Measurements from ENCODE around the gene AGFG2. TPM values are rescaled to one million over a fixed set of nuclear protein-coding genes. Genes with fewer than 3 reads are reported as not detected.

The AGFG2 gene
- total RNA-seq, 1 experiment from 2014 or later: 11.2 TPM

GRCh38 chr7:100582650-100583049 lies 43.6 kb downstream of the AGFG2 start:
- Histone ChIP-seq H3K9me3 (ENCODE audit: control insufficient read depth, low read depth, low read length) (no peaks in the 10 kb centered on the region), H3K56ac (ENCODE audit: insufficient read length, low read depth, low read length) (no peak overlapping the region), H2BK120ac (ENCODE audit: low read depth, low read length, poor library complexity, severe bottlenecking) (no peak overlapping the region), H2BK15ac (ENCODE audit: low read depth, low read length) (no peak overlapping the region), H3K4me2 (ENCODE audit: insufficient read depth, insufficient read length, low read length) (no peak overlapping the region), H3K23ac (ENCODE audit: insufficient read length, low read depth, low read length) (no peak overlapping the region), H3K79me1 (ENCODE audit: insufficient read depth, low read depth, low read length, poor library complexity, severe bottlenecking) (no peaks in the 10 kb centered on the region), H2BK5ac (ENCODE audit: insufficient read length, low read length) (no peak overlapping the region), H4K20me1 (ENCODE audit: control insufficient read depth, insufficient read depth, insufficient read length) (no peaks in the 10 kb centered on the region), H3K23me2 (ENCODE audit: insufficient read length, low read depth, low read length, poor library complexity, severe bottlenecking) (peaks cover 8% of the 10 kb centered on the region), H3T11ph (ENCODE audit: low read length) (no peak overlapping the region), H3K9ac (ENCODE audit: extremely low read depth, insufficient read length, low read length) (no peak overlapping the region), H3K27me3 (ENCODE audit: insufficient read depth, low read length) (no peaks in the 10 kb centered on the region), H4K8ac (replicated peaks; ENCODE audit: insufficient read length, low read depth, low read length) (no peak overlapping the region), H2AFZ (ENCODE audit: low read length) (no peak overlapping the region), H3K14ac (ENCODE audit: insufficient read depth, low read length) (no peak overlapping the region), H3K79me2 (ENCODE audit: insufficient read depth, low read length) (no peaks in the 10 kb centered on the region), H4K5ac (ENCODE audit: insufficient read length, low read depth, low read length) (no peak overlapping the region), H3K18ac (ENCODE audit: insufficient read length, low read depth, low read length) (no peak overlapping the region), H2AK5ac (ENCODE audit: insufficient read length, low read length) (no peak overlapping the region), H4K91ac (ENCODE audit: insufficient read length, low read depth, low read length) (no peak overlapping the region), H2BK12ac (ENCODE audit: insufficient read length, low read depth, low read length) (no peak overlapping the region), H3K4ac (ENCODE audit: low read depth, low read length) (no peak overlapping the region), H3K4me1 (ENCODE audit: insufficient read depth, low read length) (peaks cover 4% of the 10 kb centered on the region; the same call in 1 of the 2 replicates), H3K27ac (ENCODE audit: insufficient read length, low read depth, low read length) (no peak overlapping the region), H2BK20ac (ENCODE audit: low read depth, low read length, poor library complexity, severe bottlenecking) (no peak overlapping the region)
- H3K4me1 Mint-ChIP-seq: peaks cover 22 to 25% of the 10 kb centered on the region in 2 experiments
- WGBS (ENCODE audit: extremely low coverage, insufficient read length, low lambda C conversion rate): no CpG with 5 or more reads among the region's 11 CpGs
- peaks cover under 1% of the 10 kb centered on the region; the same call in 1 of the 2 replicates for H3K27me3 Mint-ChIP-seq (ENCODE audit: low read depth)
- no peak overlapping the region for H3K27ac Mint-ChIP-seq
- peaks cover 9 to 17% (median 15%) of the 10 kb centered on the region in 3 experiments; a peak in 5 of 7 replicates for H3K36me3 Mint-ChIP-seq (ENCODE audit: insufficient read depth in 1 of 3, low read depth in 3 of 3)
- no peaks in the 10 kb centered on the region for H3K9me3 Mint-ChIP-seq
- no peak overlapping the region for H3K4me3 Mint-ChIP-seq
- TF ChIP-seq CTCF (conservative IDR thresholded peaks at IDR 0.05): no peak
- no peak for DNase-seq
